Measurements from ENCODE around the gene LRFN3.
"Not testable (repeated sequence)": the region's sequence is repeated elsewhere in the genome, so short reads cannot be mapped to it uniquely, and the experiment has no call there.

The LRFN3 gene, protein sequence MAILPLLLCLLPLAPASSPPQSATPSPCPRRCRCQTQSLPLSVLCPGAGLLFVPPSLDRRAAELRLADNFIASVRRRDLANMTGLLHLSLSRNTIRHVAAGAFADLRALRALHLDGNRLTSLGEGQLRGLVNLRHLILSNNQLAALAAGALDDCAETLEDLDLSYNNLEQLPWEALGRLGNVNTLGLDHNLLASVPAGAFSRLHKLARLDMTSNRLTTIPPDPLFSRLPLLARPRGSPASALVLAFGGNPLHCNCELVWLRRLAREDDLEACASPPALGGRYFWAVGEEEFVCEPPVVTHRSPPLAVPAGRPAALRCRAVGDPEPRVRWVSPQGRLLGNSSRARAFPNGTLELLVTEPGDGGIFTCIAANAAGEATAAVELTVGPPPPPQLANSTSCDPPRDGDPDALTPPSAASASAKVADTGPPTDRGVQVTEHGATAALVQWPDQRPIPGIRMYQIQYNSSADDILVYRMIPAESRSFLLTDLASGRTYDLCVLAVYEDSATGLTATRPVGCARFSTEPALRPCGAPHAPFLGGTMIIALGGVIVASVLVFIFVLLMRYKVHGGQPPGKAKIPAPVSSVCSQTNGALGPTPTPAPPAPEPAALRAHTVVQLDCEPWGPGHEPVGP

DNA sequence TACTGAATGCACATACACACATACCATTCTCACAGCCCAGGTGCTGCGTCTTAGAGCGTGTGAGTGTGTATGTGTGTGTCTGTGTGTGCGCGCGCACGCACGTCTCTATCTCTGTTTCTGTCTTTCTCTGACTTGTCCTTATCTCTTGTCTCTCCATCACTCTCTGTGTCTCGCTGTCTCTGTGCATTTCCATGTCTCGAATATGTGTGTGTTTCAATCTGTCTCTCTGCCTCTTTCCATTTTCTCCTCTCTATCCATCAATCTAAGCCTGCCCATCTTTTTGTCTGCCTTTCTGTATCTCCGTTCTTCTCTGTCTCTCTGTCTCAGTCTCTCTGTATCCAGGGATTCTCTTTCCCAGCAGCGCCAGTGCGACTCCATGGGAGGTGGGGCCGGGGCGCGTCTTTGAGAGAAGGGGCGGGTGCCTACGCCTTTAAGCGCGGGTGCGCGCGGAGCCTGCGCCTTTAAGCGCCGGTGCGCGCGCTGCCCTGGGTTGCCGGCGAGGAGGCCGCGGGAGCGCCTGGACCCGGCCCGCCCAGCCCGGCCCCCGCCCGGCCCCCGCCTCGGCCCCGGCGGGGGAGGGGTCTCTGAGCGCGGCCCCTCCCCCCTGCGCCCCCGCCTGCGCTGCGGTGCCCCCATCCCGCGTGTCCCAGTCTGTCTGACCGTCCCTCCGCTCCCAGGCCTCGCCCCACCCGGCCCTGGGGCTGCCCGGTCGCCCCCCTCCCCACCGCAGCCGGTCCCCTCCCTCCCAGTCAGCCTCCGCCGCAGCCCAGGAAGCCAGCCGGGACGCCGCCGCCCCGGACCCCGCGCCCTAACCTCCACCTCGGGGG lies at the start of gene LRFN3:
Gene LRFN3 (plus strand): TSS at position 464 of the 827 bp plus-strand sequence. CDS start 3,052 bp downstream, outside the sequence.
- DNase-seq (ENCODE audit: low spot score): peak; percentile 69

DNA sequence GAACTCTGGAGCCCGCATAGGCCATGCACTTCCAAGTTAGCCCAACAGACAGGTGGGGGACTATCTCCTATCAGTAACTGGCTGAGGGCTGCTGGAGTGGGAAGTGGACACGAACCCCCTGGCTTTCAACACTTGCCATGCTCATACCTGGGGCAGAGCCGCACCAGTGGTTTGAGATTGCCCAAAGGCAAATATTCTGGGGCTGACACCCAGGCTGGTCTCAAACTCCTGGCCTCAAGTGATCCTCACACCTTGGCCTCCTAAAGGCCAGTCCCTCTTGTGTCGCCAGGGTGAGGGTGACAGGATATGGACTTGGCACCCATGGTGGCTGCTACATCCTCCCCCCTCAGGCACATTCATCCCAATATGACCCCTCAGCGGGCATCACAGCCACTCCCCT lies 49.0 kb upstream of the LRFN3 start:
- no peak for DNase-seq (ENCODE audit: low spot score)

- DNase-seq (ENCODE audit: low spot score): no peak
These were observed 47.8 kb upstream of the LRFN3 start for GRCh38 chr19:35888398-35888797.

- no peak for DNase-seq (ENCODE audit: low spot score)
These were observed 46.6 kb upstream of the LRFN3 start for GRCh38 chr19:35889370-35890112.

- no peak for DNase-seq (ENCODE audit: low spot score)
These were observed 46.0 kb upstream of the LRFN3 start for GRCh38 chr19:35890113-35890650.

DNA sequence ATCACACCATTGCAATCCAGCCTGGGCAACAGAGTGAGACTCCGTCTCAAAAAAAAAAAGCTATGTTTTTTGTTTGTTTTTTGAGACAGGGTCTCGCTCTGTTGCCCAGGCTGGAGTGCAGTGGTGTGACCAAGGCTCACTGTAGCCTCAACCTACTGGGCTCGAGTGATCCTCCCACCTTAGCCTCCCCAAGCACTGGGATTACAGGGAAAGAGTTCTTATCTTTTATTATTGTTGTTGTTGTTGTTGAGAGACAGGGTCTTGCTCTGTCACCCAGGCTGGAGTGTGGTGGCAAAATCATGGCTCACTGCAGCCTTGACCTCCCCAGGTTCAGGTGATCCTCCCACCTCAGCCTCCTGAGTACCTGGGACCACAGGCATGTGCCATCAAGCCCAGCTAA lies 44.4 kb upstream of the LRFN3 start:
- DNase-seq (ENCODE audit: low spot score): not testable (repeated sequence)

GRCh38 chr19:35894342-35894741 lies 41.8 kb upstream of the LRFN3 start:
- no peak for DNase-seq (ENCODE audit: low spot score)

GRCh38 chr19:35895911-35896642 lies 40.1 kb upstream of the LRFN3 start:
- DNase-seq (ENCODE audit: low spot score): no peak

- no peak for DNase-seq (ENCODE audit: low spot score)
These were observed 39.5 kb upstream of the LRFN3 start for GRCh38 chr19:35896643-35897040.

GRCh38 chr19:35897706-35898451 lies 38.3 kb upstream of the LRFN3 start:
- no peak for DNase-seq (ENCODE audit: low spot score)

- DNase-seq (ENCODE audit: low spot score): no peak
These were observed 37.7 kb upstream of the LRFN3 start for GRCh38 chr19:35898499-35898809.

- peak; percentile 88 for DNase-seq (ENCODE audit: low spot score)
These were observed 36.5 kb upstream of the LRFN3 start for GRCh38 chr19:35899547-35900214.

DNA sequence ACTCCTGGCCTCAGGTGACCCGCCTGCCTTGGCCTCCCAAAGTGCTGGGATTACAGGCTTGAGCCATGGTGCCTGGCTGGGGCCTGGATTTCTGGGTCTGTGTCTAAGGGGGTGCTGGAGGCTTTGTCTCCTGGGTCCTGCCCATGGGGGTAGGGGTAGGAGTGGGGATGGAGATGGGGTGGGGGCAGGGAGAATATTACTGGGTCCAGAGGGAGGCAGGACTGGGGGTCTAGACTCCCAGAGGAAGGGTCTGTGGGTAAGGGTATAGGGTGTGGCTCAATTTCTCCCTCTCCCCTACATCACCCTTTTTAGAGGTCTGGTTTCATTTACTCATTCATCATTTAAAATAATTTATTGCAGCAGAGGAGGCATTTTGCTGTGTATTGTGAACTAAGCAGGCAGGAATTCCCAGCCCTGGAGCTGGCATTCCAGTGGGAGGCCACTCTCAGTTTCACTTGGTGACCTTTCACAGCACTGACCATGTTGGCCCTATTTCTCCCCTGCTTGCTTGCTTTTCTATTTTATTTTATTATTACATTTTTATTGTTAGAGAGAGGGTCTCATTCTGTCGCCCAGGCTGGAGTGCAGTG lies 35.0 kb upstream of the LRFN3 start:
- DNase-seq (ENCODE audit: low spot score): peak; percentile 47

DNA sequence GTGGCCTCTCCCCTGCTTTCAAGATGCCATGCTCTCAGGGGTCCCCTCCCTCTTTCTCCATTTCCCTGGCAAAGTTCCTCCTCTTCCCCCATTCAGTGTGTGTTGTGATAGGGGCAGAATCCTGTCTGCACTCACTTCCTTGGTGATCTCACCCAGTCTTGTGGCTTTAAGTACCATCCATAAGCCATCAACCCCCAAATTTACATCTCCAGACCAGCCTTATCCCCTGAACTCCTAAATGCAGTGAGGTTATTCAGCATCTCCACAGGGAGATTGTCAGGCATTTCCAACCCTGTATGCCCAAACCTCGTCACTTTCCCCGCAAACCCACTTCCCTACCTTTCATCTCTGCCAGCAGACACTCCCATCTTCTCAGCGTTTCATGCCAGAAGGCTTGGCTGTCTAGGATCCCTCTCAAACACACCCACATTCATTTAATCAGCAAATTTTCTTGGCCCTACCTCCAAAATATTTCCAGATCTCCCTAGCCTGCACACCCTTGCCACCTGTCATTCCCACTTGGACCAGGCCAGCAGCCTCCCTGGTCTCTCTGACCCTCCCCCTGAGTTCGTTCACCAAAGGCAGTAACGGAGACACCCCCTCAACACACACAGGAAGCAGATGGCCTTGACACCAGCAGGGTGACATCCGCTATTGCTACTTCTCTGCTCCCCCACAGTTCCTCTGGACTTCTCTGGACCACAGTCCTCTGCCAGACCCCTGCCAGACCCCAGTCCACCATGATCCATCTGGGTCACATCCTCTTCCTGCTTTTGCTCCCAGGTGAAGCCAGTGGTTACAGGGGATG lies 34.1 kb upstream of the LRFN3 start, which contains the start of gene HCST:
Gene HCST (plus strand): TSS at position 676 of the 808 bp plus-strand sequence. CDS start 65 bp downstream, at position 741.
- DNase-seq (ENCODE audit: low spot score): peak; percentile 66

DNA sequence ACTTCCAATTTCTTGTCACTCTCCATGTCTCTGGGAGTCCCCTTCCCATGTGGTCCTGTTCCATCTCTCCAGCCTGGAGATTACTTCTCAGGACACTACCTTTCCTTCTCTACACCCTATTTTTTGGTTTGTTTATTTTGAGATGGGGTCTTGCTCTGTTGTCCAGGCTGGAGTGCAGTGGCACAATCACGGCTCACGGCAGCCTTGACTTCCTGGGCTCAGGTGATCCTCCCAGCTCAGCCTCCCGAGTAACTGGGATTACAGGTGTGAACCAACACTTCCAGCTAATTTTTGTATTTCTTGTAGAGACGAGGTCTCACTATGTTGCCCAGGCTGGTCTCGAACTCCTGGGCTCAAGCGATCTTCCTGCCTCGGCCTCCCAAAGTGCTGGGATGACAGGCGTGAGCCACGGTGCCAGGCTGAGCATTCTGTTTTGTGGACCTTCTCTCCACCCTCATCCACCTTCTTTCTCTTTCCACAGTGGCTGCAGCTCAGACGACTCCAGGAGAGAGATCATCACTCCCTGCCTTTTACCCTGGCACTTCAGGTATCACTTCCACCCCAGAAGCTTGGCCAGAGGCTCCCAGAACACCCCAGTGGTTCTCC lies 33.2 kb upstream of the LRFN3 start:
- DNase-seq (ENCODE audit: low spot score): no peak

DNA sequence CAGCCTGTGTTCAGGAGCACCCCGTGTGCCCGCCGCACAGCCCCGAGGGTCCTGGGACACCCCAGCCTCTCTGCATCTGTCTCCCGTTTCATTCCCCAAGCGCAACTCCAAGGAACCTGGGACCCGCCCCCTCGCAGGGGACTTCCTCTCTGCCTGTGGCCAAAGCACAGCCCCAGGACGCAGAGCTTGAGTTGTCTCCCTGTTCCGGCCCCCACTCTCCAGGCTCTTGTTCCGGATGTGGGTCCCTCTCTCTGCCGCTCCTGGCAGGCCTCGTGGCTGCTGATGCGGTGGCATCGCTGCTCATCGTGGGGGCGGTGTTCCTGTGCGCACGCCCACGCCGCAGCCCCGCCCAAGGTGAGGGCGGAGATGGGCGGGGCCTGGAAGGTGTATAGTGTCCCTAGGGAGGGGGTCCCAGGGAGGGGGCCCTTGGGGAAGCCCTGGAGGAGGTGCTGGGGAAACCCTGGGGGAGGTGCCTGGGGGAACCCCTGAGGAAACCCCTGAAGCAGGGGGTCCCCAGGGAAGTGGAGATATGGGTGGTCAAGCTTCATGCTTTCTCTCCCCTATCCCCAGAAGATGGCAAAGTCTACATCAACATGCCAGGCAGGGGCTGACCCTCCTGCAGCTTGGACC lies 32.5 kb upstream of the LRFN3 start:
- peak; percentile 91 for DNase-seq (ENCODE audit: low spot score)

DNA sequence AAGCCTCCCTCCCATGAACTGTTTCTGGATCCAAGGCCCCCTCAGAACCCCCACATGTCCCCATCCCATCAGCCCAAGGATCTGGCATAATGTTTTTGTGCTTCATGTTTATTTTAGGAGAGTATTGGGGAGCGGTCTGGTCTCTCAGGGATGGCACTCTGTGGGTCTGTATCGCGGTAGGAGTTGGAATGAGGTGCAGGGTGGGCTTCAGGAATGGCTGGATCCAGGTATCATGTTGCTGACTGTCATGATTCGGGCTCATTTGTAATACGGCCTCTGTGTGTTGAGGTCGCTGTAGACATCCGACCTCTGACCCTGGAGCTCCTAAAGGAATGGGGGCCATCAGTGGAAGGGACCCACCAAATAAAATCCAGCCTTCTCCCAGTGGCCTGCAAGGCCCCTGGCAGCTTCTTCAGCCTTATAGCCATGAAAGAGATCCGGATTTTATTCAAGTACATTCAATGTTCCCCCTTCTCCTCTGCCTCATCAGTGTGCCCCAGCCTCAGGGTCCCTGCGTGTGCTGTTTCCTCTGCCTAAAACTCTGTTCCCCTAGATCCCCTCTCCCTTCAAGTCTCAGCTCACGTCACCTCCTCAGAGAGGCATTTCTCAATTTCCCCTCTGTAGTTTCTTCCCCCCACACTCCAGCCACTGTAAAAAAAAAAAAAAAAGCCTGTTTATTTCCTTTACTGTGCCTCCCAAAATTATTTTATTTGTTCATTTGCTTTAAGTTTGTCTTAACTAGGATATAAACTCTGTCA lies 31.7 kb upstream of the LRFN3 start:
- DNase-seq (ENCODE audit: low spot score): no peak
